ENCODE data around the gene C20orf202.

The C20orf202 gene

GRCh38 chr20:1204576-1204975, 1.3 kb downstream of the C20orf202 start:
- H3K79me2 ChIP-seq (ENCODE audit: insufficient read depth, low read depth) = no peaks in the 10 kb centered on the region
- H3K4me3 ChIP-seq (IDR thresholded peaks at IDR 0.05; ENCODE audit: insufficient read depth, low read depth, low read length) = no peak overlapping the region
- no peak overlapping the region for H2AFZ ChIP-seq (ENCODE audit: low read depth)
- no peak for TF ChIP-seq CTCF (conservative IDR thresholded peaks at IDR 0.05; ENCODE audit: low read depth, low read length)
- no peaks in the 10 kb centered on the region for H3K4me1 ChIP-seq (ENCODE audit: low read depth, poor library complexity, severe bottlenecking)
- no peaks in the 10 kb centered on the region for H3K27me3 ChIP-seq (ENCODE audit: insufficient read depth, low read depth)
- H3K4me2 ChIP-seq = no peak overlapping the region
- no peak overlapping the region for H3K9ac ChIP-seq
- H3K27ac ChIP-seq = no peak overlapping the region
- no peaks in the 10 kb centered on the region for H4K20me1 ChIP-seq (ENCODE audit: insufficient read depth)
- no peaks in the 10 kb centered on the region for H3K36me3 ChIP-seq (ENCODE audit: insufficient read depth)

- Histone ChIP-seq H3K36me3 (ENCODE audit: insufficient read depth) (no peaks in the 10 kb centered on the region), H3K4me1 (ENCODE audit: low read depth, poor library complexity, severe bottlenecking) (no peaks in the 10 kb centered on the region), H3K79me2 (ENCODE audit: insufficient read depth, low read depth) (no peaks in the 10 kb centered on the region), H3K9ac (no peak overlapping the region), H3K4me3 (IDR thresholded peaks at IDR 0.05; ENCODE audit: insufficient read depth, low read depth, low read length) (no peak overlapping the region), H3K4me2 (no peak overlapping the region), H3K27me3 (ENCODE audit: insufficient read depth, low read depth) (no peaks in the 10 kb centered on the region), H4K20me1 (ENCODE audit: insufficient read depth) (no peaks in the 10 kb centered on the region), H2AFZ (ENCODE audit: low read depth) (no peak overlapping the region), H3K27ac (no peak overlapping the region)
- no peak for TF ChIP-seq CTCF (conservative IDR thresholded peaks at IDR 0.05; ENCODE audit: low read depth, low read length)
Measured at GRCh38 chr20:1205802-1206201, 2.5 kb downstream of the C20orf202 start.

GRCh38 chr20:1206366-1207148, 3.3 kb downstream of the C20orf202 start:
- Histone ChIP-seq H3K27ac (no peak overlapping the region), H3K4me2 (no peak overlapping the region), H3K4me3 (IDR thresholded peaks at IDR 0.05; ENCODE audit: insufficient read depth, low read depth, low read length) (no peak overlapping the region), H4K20me1 (ENCODE audit: insufficient read depth) (no peaks in the 10 kb centered on the region), H3K27me3 (ENCODE audit: insufficient read depth, low read depth) (no peaks in the 10 kb centered on the region), H3K9ac (no peak overlapping the region), H2AFZ (ENCODE audit: low read depth) (no peak overlapping the region), H3K79me2 (ENCODE audit: insufficient read depth, low read depth) (no peaks in the 10 kb centered on the region), H3K4me1 (ENCODE audit: low read depth, poor library complexity, severe bottlenecking) (no peaks in the 10 kb centered on the region), H3K36me3 (ENCODE audit: insufficient read depth) (no peaks in the 10 kb centered on the region)
- TF ChIP-seq CTCF (conservative IDR thresholded peaks at IDR 0.05; ENCODE audit: low read depth, low read length) = no peak

GRCh38 chr20:1207293-1207878, 4.1 kb downstream of the C20orf202 start:
- H3K36me3 ChIP-seq (ENCODE audit: insufficient read depth) = no peaks in the 10 kb centered on the region
- no peak overlapping the region for H3K9ac ChIP-seq
- no peak overlapping the region for H3K27ac ChIP-seq
- no peak for TF ChIP-seq CTCF (conservative IDR thresholded peaks at IDR 0.05; ENCODE audit: low read depth, low read length)
- H3K4me3 ChIP-seq (IDR thresholded peaks at IDR 0.05; ENCODE audit: insufficient read depth, low read depth, low read length) = no peak overlapping the region
- H4K20me1 ChIP-seq (ENCODE audit: insufficient read depth) = no peaks in the 10 kb centered on the region
- H3K4me2 ChIP-seq = no peak overlapping the region
- H2AFZ ChIP-seq (ENCODE audit: low read depth) = no peak overlapping the region
- no peaks in the 10 kb centered on the region for H3K79me2 ChIP-seq (ENCODE audit: insufficient read depth, low read depth)
- H3K27me3 ChIP-seq (ENCODE audit: insufficient read depth, low read depth) = no peaks in the 10 kb centered on the region
- H3K4me1 ChIP-seq (ENCODE audit: low read depth, poor library complexity, severe bottlenecking) = no peaks in the 10 kb centered on the region

All from KMS-11 (cell line).